GM12865 (cell line): ENCODE data around the gene CLASP1.

Experiments
- DNase-seq: peaks from one replicate; pipeline ENCODE4 v3.0.0; 2010; ENCODE audit warnings: low read depth
- H3K4me3 ChIP-seq: 2 replicates; pipeline ENCODE4 v1.5.1; 2011; ENCODE audit warnings: mild to moderate bottlenecking, low read depth, low read length, control low read depth
- TF ChIP-seq, protein P1 (sequence below): IDR thresholded peaks from 2 replicates; pipeline ENCODE4 v1.5.1; 2011; ENCODE audit warnings: low read length, control low read depth, low read depth, inconsistent platforms; ENCODE audit not compliant: insufficient read depth; ENCODE audit errors: missing control alignments

Gene CLASP1

DNA sequence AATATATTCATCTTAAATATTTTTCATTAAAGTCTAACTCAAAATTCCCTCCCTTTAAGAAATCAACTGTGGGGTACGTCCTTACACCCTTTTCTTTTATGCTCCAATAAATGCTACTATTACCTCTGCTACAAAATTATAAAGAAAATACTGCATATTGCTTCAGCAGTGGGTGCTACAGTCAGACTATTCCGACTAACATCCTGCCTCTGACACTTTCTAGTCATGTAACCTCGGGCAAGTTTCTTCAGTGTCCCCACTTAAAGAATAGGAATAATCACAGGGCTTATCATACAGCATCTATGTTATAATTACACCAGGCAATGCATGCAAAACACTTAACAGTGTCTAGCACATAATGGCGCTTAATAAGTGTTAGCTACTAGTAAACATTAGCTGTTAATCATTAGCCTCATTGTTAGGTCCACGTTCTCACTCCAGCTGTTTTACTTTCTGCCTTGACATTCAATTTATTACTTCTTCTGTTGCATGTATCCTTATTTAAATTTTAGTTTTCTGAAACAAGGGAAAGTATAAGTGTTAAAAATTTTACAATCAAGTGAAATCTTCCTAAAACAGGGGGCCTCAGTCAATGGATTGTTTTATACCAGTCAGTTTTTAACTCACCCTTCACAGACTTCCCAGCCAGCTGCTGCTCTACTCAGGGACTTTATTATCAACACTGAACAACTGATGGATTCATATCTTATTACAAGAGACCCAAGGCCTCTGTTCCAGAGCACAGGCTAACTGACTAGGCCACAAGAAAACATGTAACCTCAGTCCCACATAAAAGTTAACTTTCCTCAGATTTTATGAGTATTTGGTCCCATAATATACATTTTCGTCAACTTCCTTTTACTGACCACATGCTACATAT, 54.0 kb downstream of the CLASP1 start:
- TF ChIP-seq, protein P1, sequence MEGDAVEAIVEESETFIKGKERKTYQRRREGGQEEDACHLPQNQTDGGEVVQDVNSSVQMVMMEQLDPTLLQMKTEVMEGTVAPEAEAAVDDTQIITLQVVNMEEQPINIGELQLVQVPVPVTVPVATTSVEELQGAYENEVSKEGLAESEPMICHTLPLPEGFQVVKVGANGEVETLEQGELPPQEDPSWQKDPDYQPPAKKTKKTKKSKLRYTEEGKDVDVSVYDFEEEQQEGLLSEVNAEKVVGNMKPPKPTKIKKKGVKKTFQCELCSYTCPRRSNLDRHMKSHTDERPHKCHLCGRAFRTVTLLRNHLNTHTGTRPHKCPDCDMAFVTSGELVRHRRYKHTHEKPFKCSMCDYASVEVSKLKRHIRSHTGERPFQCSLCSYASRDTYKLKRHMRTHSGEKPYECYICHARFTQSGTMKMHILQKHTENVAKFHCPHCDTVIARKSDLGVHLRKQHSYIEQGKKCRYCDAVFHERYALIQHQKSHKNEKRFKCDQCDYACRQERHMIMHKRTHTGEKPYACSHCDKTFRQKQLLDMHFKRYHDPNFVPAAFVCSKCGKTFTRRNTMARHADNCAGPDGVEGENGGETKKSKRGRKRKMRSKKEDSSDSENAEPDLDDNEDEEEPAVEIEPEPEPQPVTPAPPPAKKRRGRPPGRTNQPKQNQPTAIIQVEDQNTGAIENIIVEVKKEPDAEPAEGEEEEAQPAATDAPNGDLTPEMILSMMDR, result no peak
- no peak for DNase-seq

DNA sequence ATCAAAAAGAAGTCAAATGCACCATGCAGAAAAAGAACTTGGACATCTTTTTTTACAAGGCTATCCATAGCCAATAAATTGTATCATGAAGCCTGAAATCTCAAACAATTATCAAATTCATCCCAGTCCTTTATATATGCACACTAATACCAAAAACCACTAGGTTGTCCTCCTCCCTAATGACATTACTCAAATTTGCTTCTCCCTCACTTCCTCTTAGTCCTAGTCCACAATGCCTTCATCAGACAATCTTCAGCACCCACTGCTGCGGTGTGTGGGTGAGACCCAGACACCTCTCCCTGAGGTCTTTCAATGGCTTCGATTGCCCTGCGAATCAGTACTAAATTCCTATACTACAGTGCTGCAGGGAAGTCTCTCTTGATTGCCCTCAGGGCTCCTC, 58.1 kb downstream of the CLASP1 start:
- TF ChIP-seq, protein P1, result no peak
- DNase-seq, result no peak
- H3K4me3 ChIP-seq, result no peak overlapping the region

More for the DNA sequence above, 54.0 kb downstream of the CLASP1 start:
- no peak overlapping the region for H3K4me3 ChIP-seq

DNA sequence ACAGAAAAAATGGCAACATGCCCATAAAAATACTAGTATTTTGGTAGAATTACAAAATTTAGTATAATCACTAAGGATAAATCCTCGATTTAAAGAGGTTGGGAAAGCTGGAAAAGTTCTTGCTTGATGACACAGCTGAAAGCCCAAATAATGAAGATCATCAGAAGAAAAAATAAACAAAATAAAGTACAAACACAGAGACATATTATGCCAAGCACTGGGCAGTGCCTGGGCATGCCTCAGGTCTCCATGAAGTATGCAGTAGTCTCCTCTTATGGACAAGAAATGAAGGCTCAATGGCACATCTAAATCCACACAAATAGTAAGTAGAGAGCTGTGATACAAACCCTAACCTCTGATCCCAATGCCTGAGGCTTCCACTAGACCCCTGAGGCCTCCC, 60.9 kb downstream of the CLASP1 start:
- no peak for DNase-seq
- TF ChIP-seq, protein P1, result no peak
- no peak overlapping the region for H3K4me3 ChIP-seq

- DNase-seq, result no peak
- TF ChIP-seq, protein P1, result no peak
Observed at GRCh38 chr2:121587131-121587530, 62.1 kb downstream of the CLASP1 start.

DNA sequence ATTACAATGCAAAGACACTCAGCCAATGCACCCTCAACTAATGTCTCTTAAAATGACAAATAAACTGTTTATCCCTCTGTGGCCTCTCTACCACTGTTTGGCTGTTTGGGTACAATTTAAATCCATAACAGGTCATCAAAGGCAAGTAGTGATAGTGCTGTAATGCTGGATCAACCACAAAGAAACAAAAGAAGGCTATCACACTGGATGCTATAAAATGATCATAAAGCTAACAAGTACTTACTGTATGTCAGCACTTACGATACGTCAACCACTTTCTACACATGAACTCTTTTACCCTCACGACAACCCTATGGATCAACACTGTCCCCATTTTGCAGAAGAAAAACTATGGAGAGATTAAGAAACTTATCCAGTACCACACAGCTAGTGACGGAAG, 64.5 kb downstream of the CLASP1 start:
- no peak overlapping the region for H3K4me3 ChIP-seq
- no peak for DNase-seq
- TF ChIP-seq, protein P1, result no peak

More at GRCh38 chr2:121587131-121587530, 62.1 kb downstream of the CLASP1 start:
- no peak overlapping the region for H3K4me3 ChIP-seq

GRCh38 chr2:121583555-121583954, 65.7 kb downstream of the CLASP1 start:
- DNase-seq, result peak; percentile 18
- H3K4me3 ChIP-seq, result no peak overlapping the region
- TF ChIP-seq, protein P1, result no peak

DNA sequence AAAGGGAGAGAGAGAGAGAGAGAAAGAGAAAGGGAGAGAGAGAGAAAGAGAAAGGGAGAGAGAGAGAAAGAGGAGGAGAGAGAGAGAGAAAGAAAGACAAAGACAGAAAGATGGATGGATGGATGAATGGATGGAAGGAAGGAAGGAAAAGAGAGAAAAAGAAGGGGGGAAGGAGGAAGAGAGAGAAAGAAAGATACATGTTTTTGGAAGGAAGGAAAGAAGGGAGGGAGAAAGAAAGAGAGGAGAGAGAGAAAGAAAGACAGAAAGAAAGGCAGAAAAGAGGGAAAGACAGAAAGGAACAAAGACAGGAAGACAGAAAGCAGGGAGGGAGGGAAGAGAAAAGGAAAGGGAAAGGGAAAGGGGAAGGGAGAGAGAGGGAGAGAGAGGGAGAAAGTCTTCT, 67.0 kb downstream of the CLASP1 start:
- no peak for DNase-seq
- H3K4me3 ChIP-seq, result no peak overlapping the region
- TF ChIP-seq, protein P1, result no peak
